ENCODE results near the gene RPL36AL.

The RPL36AL gene

GRCh38 chr14:49620182-49621113 lies at the start of gene RPL36AL, which contains the start of gene MGAT2:
Gene RPL36AL (minus strand): TSS chr14:49620626. CDS start chr14:49619104, 1,522 bp downstream.
Gene MGAT2 (plus strand): TSS chr14:49620799. CDS start chr14:49621269, 470 bp downstream.
- TF ChIP-seq CTCF (IDR thresholded peaks at IDR 0.05), result 0 out of 2 replicates have a peak, but pooled peaks have one; percentile 21

GRCh38 chr14:49659526-49660455 lies 39.4 kb upstream of the RPL36AL start:
- no peak for TF ChIP-seq CTCF (IDR thresholded peaks at IDR 0.05)

GRCh38 chr14:49654511-49654910 lies 34.1 kb upstream of the RPL36AL start:
- TF ChIP-seq CTCF (IDR thresholded peaks at IDR 0.05), result no peak

GRCh38 chr14:49653508-49653907 lies 33.1 kb upstream of the RPL36AL start:
- TF ChIP-seq CTCF (IDR thresholded peaks at IDR 0.05), result no peak

GRCh38 chr14:49642163-49642562 lies 21.7 kb upstream of the RPL36AL start:
- no peak for TF ChIP-seq CTCF (IDR thresholded peaks at IDR 0.05)

GRCh38 chr14:49641697-49642129 lies 21.3 kb upstream of the RPL36AL start:
- TF ChIP-seq CTCF (IDR thresholded peaks at IDR 0.05), result no peak

All from LNCAP (cell line).